ENCODE measurements around the gene RMI1. TPM values are rescaled to one million over a fixed set of nuclear protein-coding genes. Genes with fewer than 3 reads are reported as not detected.

The RMI1 gene
- total and polyA plus RNA-seq, 2 of the 8 experiments (the other 6 are each of a cell fraction or from before 2014, with no cell fraction given): 3.0 to 34.1 TPM

DNA sequence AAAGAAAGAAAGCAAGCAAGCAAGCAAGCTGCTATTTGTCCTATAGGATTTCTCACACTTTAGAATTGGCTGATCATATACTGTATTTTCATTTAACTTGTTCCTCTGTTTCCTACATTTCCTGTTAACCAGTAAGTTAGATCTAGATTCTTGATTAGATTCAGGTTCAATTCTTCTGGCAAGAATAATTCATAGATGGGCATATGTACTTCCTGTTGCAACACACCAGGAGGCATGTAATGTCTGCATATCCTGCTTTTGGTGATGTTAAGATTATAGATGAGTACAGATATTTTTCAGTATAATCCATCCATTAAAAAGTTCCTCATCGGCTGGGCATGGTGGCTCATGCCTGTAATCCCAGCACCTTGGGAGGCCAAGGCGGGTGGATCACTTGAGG is 48.6 kb upstream of the RMI1 start:
- H3K36me3 ChIP-seq (ENCODE audit: control insufficient read depth in 2 of 4, insufficient read depth in 4 of 4, low read length in 3 of 4): no peaks in the 10 kb centered on the region
- H3K14ac ChIP-seq (ENCODE audit: insufficient read length): no peak overlapping the region
- no peak overlapping the region for H3K4me3 ChIP-seq (ENCODE audit: extremely low read depth in 1 of 4, insufficient read depth in 2 of 4, low read depth in 3 of 4, low read length in 4 of 4)
- H3K23me2 ChIP-seq (ENCODE audit: low read depth, low read length): no peaks in the 10 kb centered on the region
- H3K9me3 ChIP-seq (ENCODE audit: insufficient read depth in 2 of 2, low read depth in 1 of 2, low read length in 1 of 2): no peaks in the 10 kb centered on the region
- ChIA-PET POLR2A (ENCODE audit: partially characterized antibody) (no interaction called here), CTCF (ENCODE audit: partially characterized antibody) (interaction anchor here (1.1 kb wide), 1 partner anchor 362 kb away, joined by 5 read pairs; no protein-coding TSS in a partner anchor)
- H3K4ac ChIP-seq (replicated peaks; ENCODE audit: insufficient read length, low read depth, low read length): no peak overlapping the region
- 96% methylated on average over 2 of the region's 2 CpGs; no CpG with 5 or more reads in 1 of the 2 experiments for WGBS, 2 experiments (ENCODE audit: extremely low coverage in 1 of 2, insufficient coverage in 1 of 2, insufficient read length in 1 of 2, insufficient replicate concordance in 2 of 2, low coverage in 1 of 2, low lambda C conversion rate in 2 of 2, missing lambda C conversion rate in 1 of 2)
- H3K79me1 ChIP-seq (ENCODE audit: low read depth, low read length): no peaks in the 10 kb centered on the region
- H3K56ac ChIP-seq (replicated peaks; ENCODE audit: insufficient read length, low read depth, low read length): no peak overlapping the region
- no peak for FAIRE-seq
- H3K18ac ChIP-seq (ENCODE audit: extremely low read depth, low read length): no peak overlapping the region
- H2AK5ac ChIP-seq (ENCODE audit: low read depth, low read length): no peak overlapping the region
- H4K8ac ChIP-seq (ENCODE audit: extremely low read depth, insufficient read depth, low read length): no peak overlapping the region
- no peak overlapping the region for H4K5ac ChIP-seq (ENCODE audit: insufficient read length, low read depth, low read length)
- no peak overlapping the region for H3K9ac ChIP-seq (replicated peaks in 1 of 4; ENCODE audit: extremely low read depth in 1 of 4, low read depth in 3 of 4, low read length in 3 of 4)
- H4K20me1 ChIP-seq (replicated peaks in 1 of 2; ENCODE audit: control insufficient read depth in 1 of 2, insufficient read depth in 2 of 2, low read length in 2 of 2): no peaks in the 10 kb centered on the region
- H3K4me1 ChIP-seq (replicated peaks in 1 of 4; ENCODE audit: control insufficient read depth in 3 of 4, insufficient read depth in 4 of 4, low read length in 3 of 4): peaks cover 0 to 6% (median 0%) of the 10 kb centered on the region in 4 experiments; a peak in 2 of 7 replicates
- no peak overlapping the region for H2BK120ac ChIP-seq (replicated peaks; ENCODE audit: low read depth, low read length)
- no peak overlapping the region for H4K91ac ChIP-seq (replicated peaks; ENCODE audit: insufficient read length, low read length)
- H2AFZ ChIP-seq (ENCODE audit: low read length): no peak overlapping the region
- no peak overlapping the region for H3K27ac ChIP-seq (ENCODE audit: low read depth, low read length)
- H3K79me2 ChIP-seq (ENCODE audit: control insufficient read depth in 1 of 2, insufficient read depth in 2 of 2, low read length in 2 of 2): no peaks in the 10 kb centered on the region
- H2BK5ac ChIP-seq (ENCODE audit: low read depth, low read length): no peak overlapping the region
- no peak overlapping the region for H2BK15ac ChIP-seq (ENCODE audit: low read length)
- no peak overlapping the region for H3K4me2 ChIP-seq (ENCODE audit: insufficient read depth in 1 of 2, low read depth in 2 of 2, low read length in 2 of 2)
- DNase-seq (ENCODE audit: low read depth in 1 of 2, low spot score in 2 of 2): no peak
- no peaks in the 10 kb centered on the region for H3K27me3 ChIP-seq (replicated peaks in 1 of 4; ENCODE audit: control insufficient read depth in 3 of 4, extremely low read depth in 1 of 4, insufficient read depth in 3 of 4, low read length in 3 of 4)
- H2BK20ac ChIP-seq (ENCODE audit: low read length): no peak overlapping the region
- no peak overlapping the region for H2BK12ac ChIP-seq (ENCODE audit: low read depth, low read length)
- H3K23ac ChIP-seq (ENCODE audit: insufficient read length): no peak overlapping the region
- TF ChIP-seq SP1 (IDR thresholded peaks at IDR 0.05; ENCODE audit: low read depth, low read length) (no peak), TBP (IDR thresholded peaks at IDR 0.05; ENCODE audit: low read depth, low read length) (no peak), TAF7 (optimal IDR thresholded peaks at IDR 0.05; ENCODE audit: borderline replicate concordance, low read depth, low read length) (no peak), JUND (IDR thresholded peaks at IDR 0.05; ENCODE audit: low read length) (no peak), SIX5 (IDR thresholded peaks at IDR 0.05; ENCODE audit: low read depth, low read length) (no peak), CREB1 (IDR thresholded peaks at IDR 0.05) (no peak), MAX (IDR thresholded peaks at IDR 0.05) (no peak), CTBP2 (IDR thresholded peaks at IDR 0.05; ENCODE audit: borderline replicate concordance, insufficient read depth, insufficient read length, low read length) (no peak), TEAD4 (IDR thresholded peaks at IDR 0.05; ENCODE audit: low read depth, low read length) (no peak), KDM4A (IDR thresholded peaks at IDR 0.05; ENCODE audit: low read depth, low read length, severe bottlenecking) (no peak)
- TF ChIP-seq, protein P1, sequence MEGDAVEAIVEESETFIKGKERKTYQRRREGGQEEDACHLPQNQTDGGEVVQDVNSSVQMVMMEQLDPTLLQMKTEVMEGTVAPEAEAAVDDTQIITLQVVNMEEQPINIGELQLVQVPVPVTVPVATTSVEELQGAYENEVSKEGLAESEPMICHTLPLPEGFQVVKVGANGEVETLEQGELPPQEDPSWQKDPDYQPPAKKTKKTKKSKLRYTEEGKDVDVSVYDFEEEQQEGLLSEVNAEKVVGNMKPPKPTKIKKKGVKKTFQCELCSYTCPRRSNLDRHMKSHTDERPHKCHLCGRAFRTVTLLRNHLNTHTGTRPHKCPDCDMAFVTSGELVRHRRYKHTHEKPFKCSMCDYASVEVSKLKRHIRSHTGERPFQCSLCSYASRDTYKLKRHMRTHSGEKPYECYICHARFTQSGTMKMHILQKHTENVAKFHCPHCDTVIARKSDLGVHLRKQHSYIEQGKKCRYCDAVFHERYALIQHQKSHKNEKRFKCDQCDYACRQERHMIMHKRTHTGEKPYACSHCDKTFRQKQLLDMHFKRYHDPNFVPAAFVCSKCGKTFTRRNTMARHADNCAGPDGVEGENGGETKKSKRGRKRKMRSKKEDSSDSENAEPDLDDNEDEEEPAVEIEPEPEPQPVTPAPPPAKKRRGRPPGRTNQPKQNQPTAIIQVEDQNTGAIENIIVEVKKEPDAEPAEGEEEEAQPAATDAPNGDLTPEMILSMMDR (IDR thresholded peaks at IDR 0.05; ENCODE audit: control extremely low read depth in 1 of 3, insufficient read depth in 1 of 3, low read depth in 1 of 3, low read length in 3 of 3): no peak
